DOHH2 (cell line): ENCODE measurements around the gene S100Z.

Experiments
- EZH2phosphoT487 ChIP-seq: fragments of 200-600 bp; sonication (generic); IDR thresholded peaks from 2 replicates; pipeline ENCODE4 v1.6.1; 2017; ENCODE audit warnings: borderline replicate concordance, mild to moderate bottlenecking, antibody characterized with exemption, low read length, moderate library complexity, mixed read lengths
- TF ChIP-seq, protein P1 (sequence below): fragments of 200-600 bp; sonication (generic); IDR thresholded peaks from one replicate; pipeline ENCODE4 v1.5.1; 2014; ENCODE audit warnings: antibody characterized with exemption, mild to moderate bottlenecking, low read depth, low read length; ENCODE audit not compliant: poor library complexity, severe bottlenecking

GRCh38 chr5:76870046-76870445 lies 20.2 kb downstream of the S100Z start:
- TF ChIP-seq, protein P1, sequence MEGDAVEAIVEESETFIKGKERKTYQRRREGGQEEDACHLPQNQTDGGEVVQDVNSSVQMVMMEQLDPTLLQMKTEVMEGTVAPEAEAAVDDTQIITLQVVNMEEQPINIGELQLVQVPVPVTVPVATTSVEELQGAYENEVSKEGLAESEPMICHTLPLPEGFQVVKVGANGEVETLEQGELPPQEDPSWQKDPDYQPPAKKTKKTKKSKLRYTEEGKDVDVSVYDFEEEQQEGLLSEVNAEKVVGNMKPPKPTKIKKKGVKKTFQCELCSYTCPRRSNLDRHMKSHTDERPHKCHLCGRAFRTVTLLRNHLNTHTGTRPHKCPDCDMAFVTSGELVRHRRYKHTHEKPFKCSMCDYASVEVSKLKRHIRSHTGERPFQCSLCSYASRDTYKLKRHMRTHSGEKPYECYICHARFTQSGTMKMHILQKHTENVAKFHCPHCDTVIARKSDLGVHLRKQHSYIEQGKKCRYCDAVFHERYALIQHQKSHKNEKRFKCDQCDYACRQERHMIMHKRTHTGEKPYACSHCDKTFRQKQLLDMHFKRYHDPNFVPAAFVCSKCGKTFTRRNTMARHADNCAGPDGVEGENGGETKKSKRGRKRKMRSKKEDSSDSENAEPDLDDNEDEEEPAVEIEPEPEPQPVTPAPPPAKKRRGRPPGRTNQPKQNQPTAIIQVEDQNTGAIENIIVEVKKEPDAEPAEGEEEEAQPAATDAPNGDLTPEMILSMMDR = no peak
- no peak for TF ChIP-seq EZH2phosphoT487
